D721Med (cell line): Measurements from ENCODE around the gene SEMA3C.

ENCODE experiments used
- DNase-seq: peaks from one replicate; pipeline ENCODE4 v3.0.0; 2011; ENCODE audit warnings: low spot score; ENCODE audit not compliant: insufficient read length
- FAIRE-seq: peaks from 2 replicates; lab custom pipeline; 2011; peaks lifted over from hg19 to GRCh38; lab: Jason Lieb, UNC
- CTCF ChIP-seq: IDR thresholded peaks from 2 replicates; pipeline ENCODE4 v1.5.1; 2012; ENCODE audit warnings: mild to moderate bottlenecking, control low read depth; ENCODE audit not compliant: insufficient read depth; ENCODE audit errors: missing control alignments

SEMA3C gene

GRCh38 chr7:80783678-80784327 lies 135.0 kb downstream of the SEMA3C start:
- FAIRE-seq (peak; percentile 70), DNase-seq (no peak)
- no peak for TF ChIP-seq CTCF

GRCh38 chr7:80783186-80783677 lies 135.6 kb downstream of the SEMA3C start:
- DNase-seq: no peak
- no peak for TF ChIP-seq CTCF
- no peak for FAIRE-seq

- DNase-seq: no peak
- no peak for TF ChIP-seq CTCF
- no peak for FAIRE-seq
Observed at GRCh38 chr7:80781561-80781979, 137.3 kb downstream of the SEMA3C start.

GRCh38 chr7:80781146-80781545 lies 137.7 kb downstream of the SEMA3C start:
- DNase-seq (no peak), FAIRE-seq (no peak)
- no peak for TF ChIP-seq CTCF

- DNase-seq (no peak), FAIRE-seq (no peak)
- TF ChIP-seq CTCF: no peak
Observed at GRCh38 chr7:80779456-80779855, 139.4 kb downstream of the SEMA3C start.

- TF ChIP-seq CTCF: no peak
- DNase-seq (no peak), FAIRE-seq (peak; percentile 6)
Observed at GRCh38 chr7:80775897-80776296, 143.0 kb downstream of the SEMA3C start.

- no peak for TF ChIP-seq CTCF
- FAIRE-seq: no peak
- no peak for DNase-seq
Observed at GRCh38 chr7:80775482-80775881, 143.4 kb downstream of the SEMA3C start.
